RCC 7860 (cell line): Measurements from ENCODE around the gene MYL12A.
"Not testable (repeated sequence)": the region's sequence is repeated elsewhere in the genome, so short reads cannot be mapped to it uniquely, and the experiment has no call there.

Experiments
- DNase-seq: peaks from one replicate; pipeline ENCODE4 v3.0.0-alpha.2; 2015; ENCODE audit warnings: low spot score
- FAIRE-seq: peaks from 2 replicates; lab custom pipeline; 2012; peaks lifted over from hg19 to GRCh38; lab: Jason Lieb, UNC

Gene MYL12A

DNA sequence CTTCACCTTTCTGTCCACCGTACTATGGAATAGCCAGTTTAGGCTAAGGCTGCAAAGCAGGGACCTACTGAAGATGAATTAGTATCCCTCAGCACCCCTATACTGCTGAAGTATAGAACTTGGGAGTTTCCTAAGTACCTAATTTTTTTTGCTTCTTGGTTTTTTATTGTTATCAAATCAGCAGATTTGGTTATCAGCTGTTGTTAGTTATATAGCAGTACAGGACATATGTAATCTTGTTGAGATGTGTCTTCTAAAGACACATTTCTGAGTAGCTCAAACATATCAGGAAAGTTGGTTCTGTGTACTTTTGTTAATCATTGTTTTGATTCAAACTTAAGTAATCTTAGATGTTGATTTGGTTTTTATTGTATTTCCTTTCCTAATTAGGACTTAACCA lies 5.2 kb downstream of the MYL12A start:
- DNase-seq (no peak), FAIRE-seq (no peak)

DNA sequence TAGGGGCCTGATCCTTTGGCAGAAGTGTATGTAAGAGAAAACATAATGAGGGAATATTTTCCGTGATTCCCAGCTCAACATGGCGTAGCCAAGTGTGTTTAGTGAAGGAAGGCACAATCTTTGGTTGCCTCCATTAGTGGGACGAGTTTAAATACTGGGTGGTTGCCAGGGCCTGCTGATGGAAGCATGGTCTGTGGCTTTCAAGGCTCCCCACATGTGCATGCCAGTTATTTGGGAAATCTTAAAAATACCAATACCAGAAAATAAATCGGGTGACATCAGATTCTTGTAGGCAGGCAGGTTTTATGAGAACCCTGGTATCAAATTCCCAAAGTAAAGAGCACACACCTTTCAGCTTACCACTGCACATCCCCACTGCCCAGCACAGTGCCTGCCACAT lies 7.1 kb downstream of the MYL12A start:
- FAIRE-seq (no peak), DNase-seq (no peak)

DNA sequence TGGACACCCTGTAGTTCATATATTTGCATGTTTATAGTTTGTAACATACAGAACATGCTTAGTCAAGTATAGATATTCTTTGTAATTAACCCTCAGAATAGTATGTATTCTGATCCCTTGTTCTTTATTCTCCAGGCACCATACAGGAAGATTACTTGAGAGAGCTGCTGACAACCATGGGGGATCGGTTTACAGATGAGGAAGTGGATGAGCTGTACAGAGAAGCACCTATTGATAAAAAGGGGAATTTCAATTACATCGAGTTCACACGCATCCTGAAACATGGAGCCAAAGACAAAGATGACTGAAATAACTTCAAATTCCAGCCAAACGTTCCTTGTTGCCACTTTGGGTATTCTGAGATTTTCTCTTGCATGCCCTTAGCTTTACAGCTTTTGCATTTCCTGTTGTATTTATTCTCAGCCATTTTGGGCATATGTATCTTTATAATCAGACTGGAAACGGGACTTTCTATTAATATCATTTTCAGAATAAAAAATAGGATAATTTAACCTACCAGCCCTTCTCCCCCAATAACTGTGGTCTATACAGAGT lies 8.1 kb downstream of the MYL12A start:
- DNase-seq, result no peak
- FAIRE-seq, result no peak

DNA sequence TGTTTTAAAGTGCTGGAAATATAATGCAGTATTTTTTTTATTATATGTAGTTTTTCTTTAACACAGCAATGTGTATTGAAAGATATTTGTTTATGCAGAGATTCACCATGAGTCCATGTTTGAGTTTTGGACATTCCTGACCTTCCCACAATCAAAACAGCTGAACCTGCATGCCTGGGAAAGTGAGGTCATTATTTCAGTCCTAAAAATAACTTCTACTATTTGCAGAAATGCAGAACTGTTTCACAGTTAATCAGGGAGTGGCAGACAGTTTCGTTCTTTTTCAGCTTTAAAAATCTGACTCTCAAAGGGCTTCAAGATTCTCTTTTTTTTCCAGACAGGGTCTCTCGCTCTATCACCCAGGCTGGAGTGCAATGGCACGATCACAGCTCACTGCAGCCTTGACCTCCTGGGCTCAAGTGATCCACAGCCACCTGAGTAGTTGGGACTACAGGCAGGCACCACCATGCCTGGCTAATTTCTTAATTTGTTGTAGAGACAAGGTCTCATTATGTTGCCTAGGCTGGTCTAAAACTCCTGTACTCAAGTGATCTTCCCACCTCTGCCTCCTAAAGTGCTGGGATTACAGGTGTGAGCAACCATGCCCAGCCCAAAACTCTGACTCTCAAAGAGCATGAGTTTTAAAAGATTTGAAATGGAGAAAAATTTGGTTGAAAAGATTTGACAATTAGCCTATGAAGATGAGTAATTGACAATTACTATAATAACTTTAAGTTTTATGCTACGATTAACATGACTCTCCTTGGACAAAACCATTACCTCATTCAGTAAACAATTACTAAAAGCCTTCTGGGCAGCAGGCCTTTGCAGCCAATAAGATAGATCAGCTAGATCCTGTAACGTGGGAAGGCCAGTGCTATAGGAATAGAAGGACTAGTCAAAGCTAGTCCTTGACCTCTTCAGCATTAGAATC lies 9.4 kb downstream of the MYL12A start:
- no peak for DNase-seq
- FAIRE-seq, result no peak

DNA sequence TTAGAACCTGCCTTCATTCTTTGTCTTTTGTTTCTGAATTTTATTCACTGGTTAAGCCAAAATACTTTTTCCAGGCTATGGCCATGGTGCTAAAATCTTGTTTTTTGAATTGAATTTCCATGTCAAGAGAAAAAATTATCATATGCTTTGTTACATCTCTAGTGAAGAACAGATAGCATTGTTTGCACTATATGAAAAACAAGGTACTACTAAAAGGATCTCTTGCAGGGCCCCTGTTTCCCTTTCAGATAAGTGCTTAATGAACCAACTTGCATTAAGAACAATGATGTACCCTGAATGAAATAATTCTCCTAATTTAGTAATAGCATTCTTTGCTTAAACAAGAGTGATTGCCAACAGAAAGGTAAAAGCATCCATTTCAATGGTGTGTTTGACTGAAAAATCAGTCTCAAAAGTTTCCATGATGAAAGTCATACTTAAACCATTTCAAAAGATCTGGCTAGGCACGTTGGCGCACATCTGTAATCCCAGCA lies 10.1 kb downstream of the MYL12A start:
- DNase-seq (no peak), FAIRE-seq (no peak)

DNA sequence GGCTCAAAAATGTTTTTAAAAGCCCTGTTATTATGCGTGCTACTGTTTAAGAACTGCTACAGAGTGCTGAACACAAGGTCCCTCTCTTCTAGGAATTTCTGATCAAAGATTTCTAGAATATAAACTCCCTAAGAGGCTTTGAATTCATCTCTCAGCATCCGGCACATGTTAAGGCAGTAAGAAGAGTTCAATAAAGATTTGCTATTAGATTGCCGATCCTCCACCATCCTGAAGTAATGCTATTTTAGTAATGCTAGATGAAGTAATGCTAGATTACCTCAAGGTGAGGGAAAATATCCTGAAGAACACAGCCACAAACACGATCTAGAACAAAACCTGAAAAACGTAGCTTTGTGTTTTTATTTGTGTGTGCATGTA lies 13.4 kb downstream of the MYL12A start:
- DNase-seq (no peak), FAIRE-seq (no peak)

DNA sequence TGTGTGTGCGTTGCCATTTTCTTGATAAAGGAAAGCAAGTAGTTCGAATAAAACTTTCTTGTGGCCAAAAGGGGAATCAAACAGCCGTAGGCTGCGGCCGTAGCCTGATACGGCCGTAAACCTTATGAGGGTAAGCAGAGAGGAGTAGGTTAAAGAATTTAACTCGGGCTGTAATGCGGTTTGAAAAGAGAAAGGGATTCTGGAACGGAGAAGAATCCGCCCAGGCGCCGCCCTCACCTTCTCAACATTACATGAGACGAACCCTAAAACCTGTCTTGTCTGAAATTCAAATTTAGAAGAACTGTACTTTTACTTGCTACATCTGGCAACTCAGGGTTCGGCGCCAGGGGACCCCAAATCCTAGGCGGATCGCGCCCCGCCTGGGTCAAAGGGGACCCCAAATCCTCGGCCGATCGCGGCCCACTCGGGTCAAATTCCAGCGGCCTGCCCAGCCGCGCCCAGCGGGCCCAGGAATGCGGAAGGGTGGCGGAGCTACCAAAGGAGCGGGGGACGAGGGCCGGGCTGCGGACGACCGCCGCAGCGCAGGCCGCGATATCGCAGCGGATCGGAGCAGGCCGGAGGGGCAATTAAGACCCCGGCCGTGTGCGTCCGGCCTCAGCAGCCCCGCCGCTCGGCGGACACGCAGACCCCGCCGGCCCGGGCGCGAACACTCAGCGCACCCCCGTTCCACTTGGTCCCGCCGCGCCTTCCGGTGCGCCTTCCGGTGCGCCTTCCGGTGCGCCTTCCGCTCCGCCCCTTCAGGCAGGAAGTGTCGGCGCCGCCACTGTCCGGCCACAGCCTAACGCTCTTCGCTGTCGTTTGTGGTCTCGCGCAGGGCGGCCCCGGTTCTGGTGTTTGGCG lies 14.0 kb downstream of the MYL12A start, which contains the start of gene MYL12B:
Gene MYL12B, plus strand, starts transcription at position 761 of the 861 bp plus-strand sequence. CDS start 10,766 bp downstream, outside the sequence.
- DNase-seq (peak; percentile 62), FAIRE-seq (no peak)

DNA sequence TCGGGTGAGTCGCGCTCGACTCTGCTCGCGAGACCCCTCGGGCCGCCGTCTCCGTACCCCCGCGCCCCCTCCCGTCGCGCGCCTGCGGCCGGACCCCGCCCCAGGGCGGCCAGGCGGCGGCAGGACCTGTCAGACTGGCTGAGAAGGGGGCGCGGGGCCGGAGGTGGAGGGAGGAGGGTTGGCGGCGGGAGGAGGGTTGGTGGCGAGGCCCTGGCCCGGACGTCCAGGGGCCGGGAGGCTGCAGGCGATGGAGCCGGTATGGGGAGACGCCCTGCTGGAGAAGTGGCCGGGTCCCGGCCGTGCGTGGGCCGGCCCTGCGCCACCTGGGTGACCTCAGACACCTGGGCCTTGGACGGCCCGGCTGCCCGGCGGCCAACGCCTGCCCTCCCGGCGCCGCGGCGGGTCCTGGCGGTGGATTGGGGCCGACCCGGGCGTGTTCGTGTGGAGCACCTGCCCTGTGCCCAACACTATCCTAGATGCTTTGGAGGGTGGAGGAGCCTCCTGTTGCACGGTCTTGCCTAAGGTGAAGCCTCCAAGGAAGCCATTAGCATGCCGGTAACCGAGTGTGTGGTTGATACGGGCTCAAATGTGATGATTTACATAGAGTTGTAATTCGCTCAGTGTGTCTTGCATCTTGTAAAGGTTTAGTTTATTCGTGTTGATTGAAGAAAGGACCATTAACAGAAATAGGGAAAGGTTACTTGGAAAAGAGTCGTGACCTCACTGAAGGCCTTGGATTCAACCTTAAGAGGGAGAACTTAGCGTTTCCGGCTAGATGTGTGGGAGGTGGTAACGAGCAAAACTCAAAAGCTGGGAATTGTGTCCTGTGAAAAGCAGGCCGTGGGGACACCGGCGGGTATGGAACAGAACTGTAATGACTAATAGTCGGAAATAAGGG lies 14.9 kb downstream of the MYL12A start:
- DNase-seq, result no peak
- FAIRE-seq, result no peak

DNA sequence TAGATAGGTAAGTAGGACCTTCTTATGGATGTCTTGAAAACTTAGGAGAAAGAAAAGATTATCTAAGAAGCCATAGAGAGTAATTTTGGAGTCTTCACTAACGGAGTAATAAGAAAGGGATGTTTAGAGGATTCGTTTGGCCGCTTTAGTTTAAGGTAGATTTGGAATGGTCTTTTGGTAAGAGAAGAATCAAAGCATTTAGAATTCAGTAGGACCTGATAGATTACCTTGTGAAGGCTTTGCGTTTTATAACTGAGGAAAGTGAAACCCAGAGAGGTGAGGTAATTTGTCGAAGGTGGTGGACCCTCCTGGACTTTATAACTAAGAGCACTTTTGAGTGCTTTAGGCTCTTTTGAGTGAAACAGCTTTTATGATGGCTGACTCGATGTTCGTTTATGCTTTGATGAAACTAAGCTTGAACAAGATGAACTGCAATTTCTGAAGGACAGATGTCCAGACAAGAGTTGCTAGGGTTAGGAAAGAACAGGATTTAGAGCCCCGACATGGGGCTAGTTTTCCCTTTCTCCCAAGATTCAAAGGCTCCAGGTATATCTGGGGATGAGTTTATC lies 15.6 kb downstream of the MYL12A start:
- no peak for DNase-seq
- FAIRE-seq, result no peak

DNA sequence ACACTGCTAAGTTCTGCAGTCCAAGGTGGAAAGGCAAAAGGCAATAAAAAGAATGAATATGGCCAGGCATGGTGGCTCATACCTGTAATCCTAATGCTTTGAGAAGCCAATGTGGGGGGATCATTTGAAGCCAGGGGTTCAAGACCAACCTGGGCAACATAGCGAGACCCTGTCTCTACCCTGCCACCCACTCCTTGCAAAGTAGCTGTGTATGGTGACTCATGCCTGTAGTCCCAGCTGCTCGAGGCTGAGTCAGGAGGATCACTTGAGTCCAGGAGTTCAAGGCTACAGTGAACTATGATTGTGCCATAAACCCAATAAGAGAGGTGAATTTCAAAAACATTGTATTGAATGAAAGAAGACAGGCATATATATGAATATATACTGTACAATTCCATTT lies 16.8 kb downstream of the MYL12A start:
- no peak for FAIRE-seq
- no peak for DNase-seq

DNA sequence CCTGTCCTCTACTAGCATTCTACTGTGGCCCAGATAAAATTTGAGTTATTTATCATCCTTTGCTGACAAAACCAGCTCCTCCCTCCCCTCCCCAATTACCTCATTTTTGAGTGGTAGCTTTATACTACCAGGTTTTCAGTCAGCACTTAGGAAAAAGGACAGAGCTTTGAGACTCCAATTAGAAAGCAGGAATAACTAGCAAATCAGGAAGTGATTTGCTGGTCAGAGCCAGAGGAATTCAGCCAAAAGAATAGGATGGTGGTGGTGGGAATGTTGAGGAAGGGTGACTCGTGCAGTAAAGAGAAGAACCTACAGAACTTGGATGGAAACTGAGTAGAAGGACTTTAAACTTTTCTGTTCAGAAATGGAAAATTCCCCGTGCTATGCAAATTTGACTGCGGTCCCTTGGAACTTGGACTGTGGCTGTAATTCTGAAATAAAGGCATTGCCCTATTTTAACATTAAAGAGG lies 18.0 kb downstream of the MYL12A start:
- DNase-seq, result no peak

DNA sequence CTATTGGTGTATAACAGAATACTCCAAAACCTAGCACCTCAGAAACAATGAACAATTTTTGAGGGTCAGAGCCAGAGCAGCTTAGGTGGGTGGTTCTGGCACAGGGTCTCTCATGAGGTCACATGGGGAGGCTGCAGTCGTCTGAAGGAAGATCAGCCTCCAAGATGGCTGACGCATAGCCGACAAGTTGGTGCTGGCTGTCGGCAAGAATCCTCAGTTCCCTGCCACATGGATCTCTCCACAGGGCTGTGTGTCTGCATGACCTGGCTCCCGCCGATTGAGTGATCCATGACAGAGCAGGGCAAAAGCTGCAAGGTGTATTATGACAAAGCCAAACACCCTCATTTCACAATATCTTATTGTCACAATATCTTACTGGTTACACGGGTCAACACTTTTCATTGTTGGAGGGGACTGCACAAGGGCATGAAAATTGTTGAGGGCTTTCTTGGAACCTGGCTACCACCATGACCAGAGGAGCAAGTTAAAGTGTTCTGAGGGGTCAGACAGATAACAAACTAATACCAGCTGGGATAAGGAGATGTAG lies 18.5 kb downstream of the MYL12A start:
- no peak for FAIRE-seq

More for the DNA sequence above, 18.0 kb downstream of the MYL12A start:
- FAIRE-seq, result no peak

DNA sequence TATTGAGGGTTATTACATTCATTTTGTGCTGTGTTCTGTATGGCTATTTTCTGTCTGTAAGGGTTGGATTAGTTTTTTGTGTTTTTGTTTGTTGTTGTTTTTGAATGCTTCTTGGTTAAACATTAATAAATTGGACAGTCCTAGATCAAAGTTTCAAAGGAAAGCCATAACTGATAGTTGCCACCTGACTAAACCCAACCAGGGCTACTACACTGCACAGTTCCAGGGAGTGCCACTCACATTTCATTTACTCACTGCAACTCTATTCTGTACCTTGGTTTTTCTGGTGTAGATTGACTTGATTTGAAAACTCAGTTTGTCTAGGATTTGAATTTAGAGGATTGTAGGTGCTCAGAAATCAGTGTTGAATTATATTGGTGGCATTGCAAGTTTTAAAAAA lies 20.7 kb downstream of the MYL12A start:
- no peak for FAIRE-seq

More for the DNA sequence above, 18.5 kb downstream of the MYL12A start:
- DNase-seq, result no peak

DNA sequence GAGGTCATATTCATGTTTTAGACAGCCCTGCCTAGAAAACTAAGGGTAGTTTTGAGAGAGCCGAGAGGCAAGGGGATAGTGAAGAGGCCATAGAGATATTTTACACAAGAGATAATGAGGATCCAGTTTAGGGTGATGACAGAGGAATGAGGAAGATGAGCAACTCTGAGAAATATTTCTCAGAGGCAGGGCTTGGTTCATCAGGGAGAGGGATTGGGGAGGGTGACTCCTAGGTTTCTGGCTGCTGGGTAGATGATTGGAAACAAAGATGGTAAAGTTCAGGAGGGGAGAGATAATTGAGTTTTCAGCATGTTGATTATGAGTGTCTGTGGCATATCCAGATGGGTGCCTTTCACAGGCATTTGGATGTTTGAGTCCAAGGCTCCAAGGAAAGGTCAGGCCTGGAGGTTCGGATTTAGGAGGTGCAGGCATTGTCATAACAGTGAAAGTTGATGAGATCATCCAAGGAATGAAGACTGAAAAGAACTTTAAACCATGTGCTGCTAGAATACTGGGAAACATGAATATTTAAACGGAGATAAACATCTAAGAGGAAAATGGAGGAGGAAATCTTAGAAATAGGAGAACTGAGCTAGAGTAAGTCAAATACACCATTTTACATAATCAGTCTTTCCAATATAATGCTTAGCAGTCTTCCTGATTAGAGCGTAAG lies 21.8 kb downstream of the MYL12A start:
- DNase-seq (no peak), FAIRE-seq (no peak)

More for the DNA sequence above, 20.7 kb downstream of the MYL12A start:
- DNase-seq, result no peak

DNA sequence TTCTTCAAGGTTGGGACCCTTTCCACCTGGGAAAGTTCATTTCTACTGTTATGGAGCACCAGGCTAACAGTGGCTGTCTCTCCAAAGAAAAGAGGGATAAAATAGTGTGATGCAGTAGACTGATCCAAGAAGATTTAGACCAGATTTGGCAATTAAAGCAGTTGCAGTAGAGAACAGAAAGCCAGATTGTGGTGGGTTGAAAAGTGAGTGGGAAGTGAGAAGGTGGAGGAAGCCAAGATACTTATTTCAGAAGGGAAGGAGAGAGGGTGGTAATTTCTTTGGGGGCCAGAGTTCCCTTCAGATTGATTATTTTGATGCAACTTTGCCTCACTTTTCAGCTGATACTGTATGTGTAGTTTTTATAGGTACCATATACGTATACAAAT lies 22.3 kb downstream of the MYL12A start:
- FAIRE-seq (no peak), DNase-seq (no peak)

DNA sequence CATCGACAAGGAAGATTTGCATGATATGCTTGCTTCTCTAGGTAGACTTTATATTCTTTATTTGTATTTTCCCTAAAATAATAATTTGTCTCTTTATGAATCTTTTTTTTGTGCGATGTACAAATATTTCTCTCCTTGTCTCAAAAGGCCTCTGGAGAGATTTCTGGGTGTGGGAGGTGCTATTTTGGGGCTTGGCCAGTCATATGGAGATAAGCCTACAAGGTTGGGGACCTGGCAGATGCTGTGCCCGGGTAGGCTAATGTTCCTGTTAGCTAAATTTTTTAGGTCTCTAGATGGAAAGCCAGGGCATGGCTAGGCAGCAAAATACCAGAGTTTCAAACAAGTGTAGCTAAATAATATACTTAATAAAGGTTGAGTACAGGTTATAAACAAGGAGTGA lies 25.4 kb downstream of the MYL12A start:
- DNase-seq, result no peak

DNA sequence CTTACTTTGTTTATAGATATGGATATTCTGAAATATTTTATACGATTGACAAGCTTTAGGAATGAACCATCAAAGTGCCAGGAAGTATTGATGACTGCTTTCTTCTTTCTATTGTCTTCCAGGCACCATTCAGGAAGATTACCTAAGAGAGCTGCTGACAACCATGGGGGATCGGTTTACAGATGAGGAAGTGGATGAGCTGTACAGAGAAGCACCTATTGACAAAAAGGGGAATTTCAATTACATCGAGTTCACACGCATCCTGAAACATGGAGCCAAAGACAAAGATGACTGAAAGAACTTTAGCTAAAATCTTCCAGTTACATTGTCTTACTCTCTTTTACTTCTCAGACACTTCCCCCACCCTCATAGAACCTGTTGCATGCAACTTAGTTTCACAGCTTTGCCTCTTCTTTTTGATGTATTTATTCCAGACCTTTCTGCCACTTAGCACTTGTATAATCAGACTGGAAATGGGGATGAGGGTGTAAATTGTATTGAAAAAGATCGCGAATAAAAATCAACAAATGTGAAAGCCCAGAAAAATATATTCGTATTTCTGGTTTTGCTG lies 30.1 kb downstream of the MYL12A start:
- not testable (repeated sequence) for FAIRE-seq

More for the DNA sequence above, 25.4 kb downstream of the MYL12A start:
- no peak for FAIRE-seq

More for the DNA sequence above, 30.1 kb downstream of the MYL12A start:
- DNase-seq, result not testable (repeated sequence)
